A673 (cell line): Measurements from ENCODE around the gene RSPRY1. TPM values are rescaled to one million over a fixed set of nuclear protein-coding genes. Genes with fewer than 3 reads are reported as not detected.
"Not testable (repeated sequence)": the region's sequence is repeated elsewhere in the genome, so short reads cannot be mapped to it uniquely, and the experiment has no call there.

ENCODE experiments used
- BruUV-seq: library from RNA; stranded (reverse); fragments of 400-500 nt; replicated peaks from 2 replicates; lab custom pipeline; 2021; lab: Mats Ljungman, UMichigan
- CTCF ChIA-PET: fragments of 300-600 bp; sonication (Branson Sonifier 250); formaldehyde crosslinking; loops from one replicate; lab custom pipeline; 2022; ENCODE audit warnings: antibody characterized with exemption; lab: Charles Lee
- POLR2A ChIA-PET: fragments of 300-600 bp; sonication (Branson Sonifier 250); formaldehyde crosslinking; loops from one replicate; lab custom pipeline; 2022; ENCODE audit warnings: antibody characterized with exemption; ENCODE audit not compliant: low non-redundant PET; lab: Charles Lee
- DNase-seq: peaks from one replicate; pipeline ENCODE4 v3.0.0-alpha.2; 2015; ENCODE audit warnings: low spot score
- H3K27ac ChIP-seq: fragments of 200-600 bp; sonication (generic); 2 replicates; pipeline ENCODE4 v1.5.1; 2016; ENCODE audit warnings: mixed run types, low read depth, mild to moderate bottlenecking, mixed read lengths, antibody characterized with exemption, low read length; ENCODE audit not compliant: poor library complexity, severe bottlenecking
- H3K27me3 ChIP-seq: fragments of 200-600 bp; sonication (generic); replicated peaks from 2 replicates; pipeline ENCODE4 v1.6.1; 2017; ENCODE audit warnings: mixed run types, low read depth, mild to moderate bottlenecking, mixed read lengths, antibody characterized with exemption, low read length; ENCODE audit not compliant: insufficient read depth, poor library complexity
- H3K36me3 ChIP-seq: fragments of 200-600 bp; sonication (generic); 2 replicates; pipeline ENCODE4 v1.6.1; 2016; ENCODE audit warnings: mixed run types, mild to moderate bottlenecking, mixed read lengths, antibody characterized with exemption, low read length; ENCODE audit not compliant: insufficient read depth, poor library complexity, severe bottlenecking
- H3K4me1 ChIP-seq: fragments of 200-600 bp; sonication (generic); 2 replicates; pipeline ENCODE4 v1.6.1; 2017; ENCODE audit warnings: mixed run types, mild to moderate bottlenecking, mixed read lengths, antibody characterized with exemption, low read length; ENCODE audit not compliant: insufficient read depth, poor library complexity, severe bottlenecking
- H3K4me3 ChIP-seq: fragments of 200-600 bp; sonication (generic); 2 replicates; pipeline ENCODE4 v1.5.1; 2016; ENCODE audit warnings: low read depth, mixed run types, mild to moderate bottlenecking, mixed read lengths, low read length; ENCODE audit not compliant: poor library complexity, severe bottlenecking
- H3K9me3 ChIP-seq: fragments of 200-600 bp; sonication (generic); 2 replicates; pipeline ENCODE4 v1.6.1; 2016; ENCODE audit warnings: mixed run types, low read depth, mild to moderate bottlenecking, mixed read lengths, antibody characterized with exemption, low read length; ENCODE audit not compliant: poor library complexity, severe bottlenecking
- EZH2 ChIP-seq: fragments of 200-600 bp; sonication (generic); IDR thresholded peaks from 2 replicates; pipeline ENCODE4 v1.6.1; 2017; ENCODE audit warnings: borderline replicate concordance, low read depth, mild to moderate bottlenecking, mixed read lengths, antibody characterized with exemption, low read length; ENCODE audit not compliant: poor library complexity, severe bottlenecking
- intact Hi-C: fragments of 100-400 bp; cut with micrococcal nuclease; formaldehyde crosslinking; loops from one replicate; pipeline ENCODE4 v1.10.0; 2022; ENCODE audit not compliant: unreplicated experiment
- total RNA-seq: library from RNA; stranded (reverse); gene quantifications from 2 replicates; pipeline ENCODE4 v1.2.3, GENCODE V29; 2021
- TF ChIP-seq, protein P1 (sequence below): fragments of 300-800, 200-600 bp; sonication (generic); conservative IDR thresholded peaks from 2 replicates; pipeline ENCODE4 v1.5.1; 2017; ENCODE audit warnings: low read depth, mild to moderate bottlenecking, antibody characterized with exemption, low read length, moderate library complexity, mixed read lengths

Gene RSPRY1
- total RNA-seq, 1 experiment from 2014 or later: 45.6 TPM

DNA sequence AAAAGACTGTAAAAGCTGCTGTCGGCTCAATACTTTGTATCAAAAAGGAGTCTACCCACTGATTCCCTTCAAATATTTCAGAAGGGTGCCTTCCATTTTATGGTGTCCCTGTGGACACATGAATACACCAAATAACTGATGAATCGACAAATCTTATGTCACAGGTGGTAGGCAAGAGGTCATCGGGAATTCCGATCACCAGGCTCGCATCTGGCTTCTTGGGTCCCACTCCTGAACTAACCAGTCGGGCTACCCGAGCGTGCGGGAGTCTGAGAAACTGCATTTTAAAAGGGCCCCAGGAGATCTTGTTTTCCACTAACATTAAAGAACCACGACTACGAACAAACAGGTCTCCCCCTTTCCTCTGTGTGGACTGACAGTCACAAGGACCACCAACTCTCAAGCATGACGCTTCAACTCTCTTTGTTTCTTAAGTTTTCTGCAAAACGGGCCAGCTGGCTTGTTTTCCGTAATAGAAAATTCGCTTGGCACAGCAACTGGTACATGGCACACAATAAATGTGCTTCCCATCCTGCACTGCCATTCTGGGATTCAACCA lies 1.2 kb upstream of the RSPRY1 start:
- Histone ChIP-seq H3K4me1 (peaks cover 6% of the 10 kb centered on the region), H3K36me3 (peaks cover 3% of the 10 kb centered on the region), H3K9me3 (no peaks in the 10 kb centered on the region), H3K4me3 (peak overlapping the region; percentile 93), H3K27ac (peak overlapping the region; percentile 89), H3K27me3 (no peaks in the 10 kb centered on the region)
- ChIA-PET CTCF (interaction anchor here (0.9 kb wide), 1 partner anchor 101 kb away, joined by 3 read pairs; no protein-coding TSS in a partner anchor), POLR2A (no interaction called here)
- intact Hi-C loops: no loop called here
- no TSS peak for BruUV-seq
- TF ChIP-seq EZH2: no peak
- no peak for DNase-seq

DNA sequence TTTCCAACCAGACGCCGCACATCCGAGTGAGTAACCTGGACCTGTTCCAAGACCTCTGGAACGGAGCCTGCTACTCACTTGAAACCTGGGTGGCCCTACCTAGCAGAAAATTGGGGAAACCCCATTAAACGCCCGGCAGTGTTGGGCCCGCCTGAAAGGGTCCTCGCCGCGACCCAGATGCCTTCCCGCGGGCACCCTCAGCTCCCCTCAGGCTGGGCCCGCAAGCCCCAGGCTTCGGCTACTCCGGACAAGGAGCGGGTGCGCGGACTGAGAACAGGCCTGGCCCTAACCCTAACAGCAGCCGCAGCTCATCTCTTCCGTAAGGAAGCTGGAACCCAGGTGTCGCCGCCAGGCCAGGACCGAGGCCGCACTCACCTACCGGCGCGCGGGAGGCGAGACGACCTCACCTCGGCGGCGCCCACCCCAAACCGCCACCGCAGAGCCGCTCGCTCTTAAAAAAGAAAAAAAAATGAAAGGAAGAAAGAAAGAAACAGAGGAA lies 634 bp upstream of the RSPRY1 start:
- H3K27me3 ChIP-seq: no peaks in the 10 kb centered on the region
- ChIA-PET POLR2A (interaction anchor here (0.5 to 0.7 kb wide), 5 partner anchors 93 to 406 kb away, joined by 3 to 8 read pairs (median 3); partner anchors contain the start of gene CPNE2), CTCF (interaction anchor here (0.5 to 0.9 kb wide), 2 partner anchors 10 to 101 kb away, joined by 3 to 8 read pairs; no protein-coding TSS in a partner anchor)
- peak; percentile 48 for DNase-seq
- H3K4me3 ChIP-seq: peak overlapping the region; percentile 93
- intact Hi-C loops: no loop called here
- H3K27ac ChIP-seq: peak overlapping the region; percentile 89
- peaks cover 6% of the 10 kb centered on the region for H3K4me1 ChIP-seq
- TF ChIP-seq EZH2: no peak
- TF ChIP-seq, protein P1, sequence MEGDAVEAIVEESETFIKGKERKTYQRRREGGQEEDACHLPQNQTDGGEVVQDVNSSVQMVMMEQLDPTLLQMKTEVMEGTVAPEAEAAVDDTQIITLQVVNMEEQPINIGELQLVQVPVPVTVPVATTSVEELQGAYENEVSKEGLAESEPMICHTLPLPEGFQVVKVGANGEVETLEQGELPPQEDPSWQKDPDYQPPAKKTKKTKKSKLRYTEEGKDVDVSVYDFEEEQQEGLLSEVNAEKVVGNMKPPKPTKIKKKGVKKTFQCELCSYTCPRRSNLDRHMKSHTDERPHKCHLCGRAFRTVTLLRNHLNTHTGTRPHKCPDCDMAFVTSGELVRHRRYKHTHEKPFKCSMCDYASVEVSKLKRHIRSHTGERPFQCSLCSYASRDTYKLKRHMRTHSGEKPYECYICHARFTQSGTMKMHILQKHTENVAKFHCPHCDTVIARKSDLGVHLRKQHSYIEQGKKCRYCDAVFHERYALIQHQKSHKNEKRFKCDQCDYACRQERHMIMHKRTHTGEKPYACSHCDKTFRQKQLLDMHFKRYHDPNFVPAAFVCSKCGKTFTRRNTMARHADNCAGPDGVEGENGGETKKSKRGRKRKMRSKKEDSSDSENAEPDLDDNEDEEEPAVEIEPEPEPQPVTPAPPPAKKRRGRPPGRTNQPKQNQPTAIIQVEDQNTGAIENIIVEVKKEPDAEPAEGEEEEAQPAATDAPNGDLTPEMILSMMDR: no peak
- no peaks in the 10 kb centered on the region for H3K9me3 ChIP-seq
- TSS peak; percentile 79 for BruUV-seq
- H3K36me3 ChIP-seq: peaks cover 3% of the 10 kb centered on the region

DNA sequence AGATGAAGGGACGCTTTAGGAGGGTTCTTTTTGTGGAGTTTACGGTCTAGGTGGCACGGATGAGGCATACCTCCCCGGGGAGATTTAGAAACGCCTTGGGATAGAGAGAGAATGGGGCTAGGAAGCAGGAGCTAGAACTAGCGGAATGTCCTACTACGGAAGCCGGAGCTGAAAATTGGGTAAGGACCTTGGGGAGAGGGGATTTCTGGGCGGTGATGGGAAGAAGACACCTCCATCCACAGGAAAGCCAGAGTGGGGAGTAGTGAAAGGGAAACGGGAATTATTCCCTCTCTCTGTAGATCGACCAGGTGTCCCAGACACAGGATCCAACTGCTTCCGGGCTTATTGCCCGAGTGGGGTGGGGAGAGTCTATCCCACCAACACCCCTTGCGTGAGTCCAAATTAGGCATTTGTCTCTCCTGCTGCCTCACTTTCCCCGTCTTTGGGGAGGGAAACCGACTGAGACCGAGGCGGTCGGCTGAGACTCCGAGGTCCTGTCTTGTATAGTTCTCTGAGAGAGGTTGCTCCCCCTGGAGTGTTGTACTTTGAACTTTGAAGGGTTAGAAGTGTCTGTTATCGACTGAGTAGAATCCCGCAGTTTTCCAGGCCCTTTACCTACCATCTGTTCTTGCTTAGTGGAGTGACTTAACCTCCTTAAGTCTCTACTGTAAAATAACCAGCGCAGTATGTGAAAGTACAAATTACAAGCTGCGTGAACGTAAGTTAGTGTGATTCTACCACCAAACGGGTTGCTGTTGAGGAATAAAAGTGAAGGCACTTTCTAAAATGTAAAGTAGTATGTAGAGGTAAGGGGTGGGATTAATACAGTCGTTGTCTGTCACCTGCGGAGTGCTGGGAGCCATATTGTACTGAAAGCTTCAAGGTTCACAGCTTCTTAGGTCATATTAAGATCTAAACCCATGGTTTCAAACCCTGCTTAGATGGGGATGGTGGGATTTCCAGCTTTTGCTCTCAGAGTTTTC lies 1.0 kb downstream of the RSPRY1 start:
- Histone ChIP-seq H3K9me3 (no peaks in the 10 kb centered on the region), H3K27me3 (no peaks in the 10 kb centered on the region), H3K4me1 (peaks cover 18% of the 10 kb centered on the region), H3K4me3 (peak overlapping the region; percentile 93), H3K27ac (peak overlapping the region; percentile 89), H3K36me3 (peaks cover 3% of the 10 kb centered on the region)
- DNase-seq: peak; percentile 35
- ChIA-PET POLR2A (no interaction called here), CTCF (interaction anchor here (0.6 kb wide), 1 partner anchor 1825 kb away, joined by 4 read pairs; no protein-coding TSS in a partner anchor)
- no peak for TF ChIP-seq EZH2
- intact Hi-C loops: no loop called here
- BruUV-seq: no TSS peak

DNA sequence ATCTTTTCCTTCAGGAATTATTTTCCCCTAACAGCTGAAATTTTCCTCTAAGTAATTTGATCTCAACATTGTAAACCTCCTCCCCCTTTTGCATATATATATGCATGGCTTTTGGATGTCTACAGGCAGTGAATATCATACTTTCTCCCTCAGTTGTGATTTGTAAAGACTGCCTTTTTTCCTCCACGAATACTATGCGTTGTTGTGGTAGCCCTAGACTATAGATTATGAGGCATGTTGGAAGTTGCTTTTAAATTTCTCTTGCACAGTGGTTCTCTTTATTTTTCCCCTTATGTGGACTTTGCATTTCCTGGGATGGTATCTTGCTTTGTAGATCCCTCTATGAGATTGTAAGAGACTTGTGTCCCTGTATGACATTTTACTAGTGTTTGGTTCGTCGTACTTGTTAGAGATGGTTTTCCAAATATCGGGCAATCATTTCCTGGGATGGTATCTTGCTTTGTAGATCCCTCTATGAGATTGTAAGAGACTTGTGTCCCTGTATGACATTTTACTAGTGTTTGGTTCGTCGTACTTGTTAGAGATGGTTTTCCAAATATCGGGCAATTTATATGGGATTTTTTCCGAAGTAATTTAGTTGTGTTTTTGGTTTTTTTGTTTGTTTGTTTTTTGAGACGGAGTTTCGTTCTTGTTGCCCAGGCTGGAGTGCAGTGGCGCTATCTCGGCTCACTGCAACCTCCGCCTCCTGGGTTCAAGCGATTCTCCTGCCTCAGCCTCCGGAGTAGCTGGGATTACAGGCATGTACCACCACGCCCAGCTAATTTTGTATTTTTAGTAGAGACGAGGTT lies 2.0 kb downstream of the RSPRY1 start:
- BruUV-seq, POLR2A ChIA-PET: not testable (repeated sequence)

More for the DNA sequence above, 2.0 kb downstream of the RSPRY1 start:
- H3K36me3 ChIP-seq, intact Hi-C loops, H3K9me3 ChIP-seq, H3K27me3 ChIP-seq, DNase-seq: not testable (repeated sequence)
- Histone ChIP-seq H3K4me1 (peaks cover 20% of the 10 kb centered on the region), H3K4me3 (peak overlapping the region; percentile 93), H3K27ac (peak overlapping the region; percentile 89)
- CTCF ChIA-PET: interaction anchor here (0.6 kb wide), 1 partner anchor 1824 kb away, joined by 4 read pairs; no protein-coding TSS in a partner anchor
